ENCODE data around the gene SLC11A1. TPM values are rescaled to one million over a fixed set of nuclear protein-coding genes. Genes with fewer than 3 reads are reported as not detected.

SLC11A1 gene
- total and polyA plus RNA-seq, 2 experiments from 2014 or later = 0.31 TPM; not detected in 1

- H3F3A ChIP-seq (replicated peaks; ENCODE audit: low read depth) = no peaks in the 10 kb centered on the region
- TF ChIP-seq, protein P1, sequence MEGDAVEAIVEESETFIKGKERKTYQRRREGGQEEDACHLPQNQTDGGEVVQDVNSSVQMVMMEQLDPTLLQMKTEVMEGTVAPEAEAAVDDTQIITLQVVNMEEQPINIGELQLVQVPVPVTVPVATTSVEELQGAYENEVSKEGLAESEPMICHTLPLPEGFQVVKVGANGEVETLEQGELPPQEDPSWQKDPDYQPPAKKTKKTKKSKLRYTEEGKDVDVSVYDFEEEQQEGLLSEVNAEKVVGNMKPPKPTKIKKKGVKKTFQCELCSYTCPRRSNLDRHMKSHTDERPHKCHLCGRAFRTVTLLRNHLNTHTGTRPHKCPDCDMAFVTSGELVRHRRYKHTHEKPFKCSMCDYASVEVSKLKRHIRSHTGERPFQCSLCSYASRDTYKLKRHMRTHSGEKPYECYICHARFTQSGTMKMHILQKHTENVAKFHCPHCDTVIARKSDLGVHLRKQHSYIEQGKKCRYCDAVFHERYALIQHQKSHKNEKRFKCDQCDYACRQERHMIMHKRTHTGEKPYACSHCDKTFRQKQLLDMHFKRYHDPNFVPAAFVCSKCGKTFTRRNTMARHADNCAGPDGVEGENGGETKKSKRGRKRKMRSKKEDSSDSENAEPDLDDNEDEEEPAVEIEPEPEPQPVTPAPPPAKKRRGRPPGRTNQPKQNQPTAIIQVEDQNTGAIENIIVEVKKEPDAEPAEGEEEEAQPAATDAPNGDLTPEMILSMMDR (conservative IDR thresholded peaks at IDR 0.05; ENCODE audit: low read depth in 2 of 2) = no peak
- TF ChIP-seq STAT1 (IDR thresholded peaks at IDR 0.05; ENCODE audit: unreplicated experiment) (no peak), ETS1 (IDR thresholded peaks at IDR 0.05) (no peak), NANOG (IDR thresholded peaks at IDR 0.05; ENCODE audit: borderline replicate concordance) (no peak), EZH2phosphoT487 (IDR thresholded peaks at IDR 0.05; ENCODE audit: unreplicated experiment) (no peak)
- no peaks in the 10 kb centered on the region for H3K36me3 ChIP-seq (ENCODE audit: insufficient read depth)
- Mint-ChIP-seq H3K27ac (no peak overlapping the region), H3K9me3 (no peaks in the 10 kb centered on the region), H3K27me3 (ENCODE audit: insufficient read depth, low read depth, poor library complexity) (peaks cover 9% of the 10 kb centered on the region), H3K4me3 (no peak overlapping the region), H3K36me3 (ENCODE audit: low read depth) (no peaks in the 10 kb centered on the region), H3K4me1 (no peaks in the 10 kb centered on the region)
- H3K27ac ChIP-seq (ENCODE audit: low read depth) = no peak overlapping the region
- ATAC-seq (no peak), DNase-seq (ENCODE audit: low spot score) (no peak)
- no peaks in the 10 kb centered on the region for H4K20me1 ChIP-seq (replicated peaks; ENCODE audit: insufficient read depth)
- no peaks in the 10 kb centered on the region for H3K9me2 ChIP-seq (ENCODE audit: insufficient read depth)
- H3K4me3 ChIP-seq = no peak overlapping the region
- no peaks in the 10 kb centered on the region for H3K27me3 ChIP-seq (ENCODE audit: insufficient read depth)
- H2AFZ ChIP-seq = no peak overlapping the region
- no peaks in the 10 kb centered on the region for H3K4me1 ChIP-seq (ENCODE audit: insufficient read depth)
- no peaks in the 10 kb centered on the region for H3K79me2 ChIP-seq (replicated peaks; ENCODE audit: insufficient read depth)
- H3K4me2 ChIP-seq = no peak overlapping the region
Observed at GRCh38 chr2:218429911-218430692, 48.0 kb downstream of the SLC11A1 start.

GRCh38 chr2:218430721-218431120 lies 48.6 kb downstream of the SLC11A1 start:
- Histone ChIP-seq H3K4me2 (no peak overlapping the region), H3K4me1 (ENCODE audit: insufficient read depth) (no peaks in the 10 kb centered on the region), H2AFZ (no peak overlapping the region), H3K9me2 (ENCODE audit: insufficient read depth) (no peaks in the 10 kb centered on the region), H3K36me3 (ENCODE audit: insufficient read depth) (no peaks in the 10 kb centered on the region), H3K27me3 (ENCODE audit: insufficient read depth) (no peaks in the 10 kb centered on the region), H4K20me1 (replicated peaks; ENCODE audit: insufficient read depth) (no peaks in the 10 kb centered on the region), H3K79me2 (replicated peaks; ENCODE audit: insufficient read depth) (no peaks in the 10 kb centered on the region), H3K27ac (ENCODE audit: low read depth) (no peak overlapping the region), H3K4me3 (no peak overlapping the region), H3F3A (replicated peaks; ENCODE audit: low read depth) (no peaks in the 10 kb centered on the region)
- Mint-ChIP-seq H3K36me3 (ENCODE audit: low read depth) (no peaks in the 10 kb centered on the region), H3K4me3 (no peak overlapping the region), H3K4me1 (no peaks in the 10 kb centered on the region), H3K27ac (no peak overlapping the region), H3K9me3 (no peaks in the 10 kb centered on the region), H3K27me3 (ENCODE audit: insufficient read depth, low read depth, poor library complexity) (peaks cover 9% of the 10 kb centered on the region)
- DNase-seq (ENCODE audit: low spot score) (no peak), ATAC-seq (no peak)
- TF ChIP-seq STAT1 (IDR thresholded peaks at IDR 0.05; ENCODE audit: unreplicated experiment) (no peak), POLR2AphosphoS5 (IDR thresholded peaks at IDR 0.05; ENCODE audit: low read depth) (no peak), NANOG (IDR thresholded peaks at IDR 0.05; ENCODE audit: borderline replicate concordance) (no peak)

GRCh38 chr2:218431878-218432277 lies 49.8 kb downstream of the SLC11A1 start:
- Mint-ChIP-seq H3K27ac (no peak overlapping the region), H3K27me3 (ENCODE audit: insufficient read depth, low read depth, poor library complexity) (peaks cover 12% of the 10 kb centered on the region), H3K36me3 (ENCODE audit: low read depth) (no peaks in the 10 kb centered on the region), H3K4me1 (no peaks in the 10 kb centered on the region), H3K4me3 (no peak overlapping the region), H3K9me3 (no peaks in the 10 kb centered on the region)
- DNase-seq (ENCODE audit: low spot score) (no peak), ATAC-seq (no peak)
- Histone ChIP-seq H4K20me1 (replicated peaks; ENCODE audit: insufficient read depth) (no peaks in the 10 kb centered on the region), H3K4me1 (ENCODE audit: insufficient read depth) (no peaks in the 10 kb centered on the region), H3F3A (replicated peaks; ENCODE audit: low read depth) (no peaks in the 10 kb centered on the region), H2AFZ (no peak overlapping the region), H3K27me3 (ENCODE audit: insufficient read depth) (no peaks in the 10 kb centered on the region), H3K4me3 (no peak overlapping the region), H3K79me2 (replicated peaks; ENCODE audit: insufficient read depth) (no peaks in the 10 kb centered on the region), H3K36me3 (ENCODE audit: insufficient read depth) (no peaks in the 10 kb centered on the region), H3K4me2 (no peak overlapping the region), H3K9me2 (ENCODE audit: insufficient read depth) (no peaks in the 10 kb centered on the region), H3K27ac (ENCODE audit: low read depth) (no peak overlapping the region)
- no peak for TF ChIP-seq NANOG (IDR thresholded peaks at IDR 0.05; ENCODE audit: borderline replicate concordance)

Measured in GM23338 (cell line).